Germinal center (tissue), 1 donor: ENCODE measurements around the gene DCPS.
"Not testable (repeated sequence)": the region's sequence is repeated elsewhere in the genome, so short reads cannot be mapped to it uniquely, and the experiment has no call there.

Source experiments
- DNase-seq: peaks from one replicate; pipeline ENCODE4 v3.0.0; 2012; ENCODE audit warnings: mixed read lengths, low spot score

DCPS gene

GRCh38 chr11:126362879-126363655, 59.2 kb downstream of the DCPS start:
- no peak for DNase-seq

GRCh38 chr11:126363706-126364248, 59.9 kb downstream of the DCPS start:
- DNase-seq: no peak

- not testable (repeated sequence) for DNase-seq
Observed at GRCh38 chr11:126364735-126365134, 60.9 kb downstream of the DCPS start.

GRCh38 chr11:126365508-126365907, 61.6 kb downstream of the DCPS start:
- not testable (repeated sequence) for DNase-seq

GRCh38 chr11:126366064-126366822, 62.4 kb downstream of the DCPS start:
- DNase-seq: no peak

- DNase-seq: not testable (repeated sequence)
Observed at GRCh38 chr11:126366823-126367654, 63.2 kb downstream of the DCPS start.

- DNase-seq: not testable (repeated sequence)
Observed at GRCh38 chr11:126367806-126368205, 63.9 kb downstream of the DCPS start.

GRCh38 chr11:126368336-126369119, 64.7 kb downstream of the DCPS start:
- not testable (repeated sequence) for DNase-seq

GRCh38 chr11:126370016-126370415, 66.2 kb downstream of the DCPS start:
- no peak for DNase-seq

GRCh38 chr11:126371595-126371994, 67.7 kb downstream of the DCPS start:
- DNase-seq: no peak

GRCh38 chr11:126373389-126374066, 69.7 kb downstream of the DCPS start:
- not testable (repeated sequence) for DNase-seq

- DNase-seq: not testable (repeated sequence)
Observed at GRCh38 chr11:126374562-126375300, 70.9 kb downstream of the DCPS start.

- no peak for DNase-seq
Observed at GRCh38 chr11:126375726-126376125, 71.9 kb downstream of the DCPS start.

GRCh38 chr11:126378763-126379162, 74.9 kb downstream of the DCPS start:
- no peak for DNase-seq

- DNase-seq: no peak
Observed at GRCh38 chr11:126380909-126381308, 77.0 kb downstream of the DCPS start.

- not testable (repeated sequence) for DNase-seq
Observed at GRCh38 chr11:126381960-126382359, 78.1 kb downstream of the DCPS start.

- not testable (repeated sequence) for DNase-seq
Observed at GRCh38 chr11:126382641-126383040, 78.8 kb downstream of the DCPS start.

- DNase-seq: no peak
Observed at GRCh38 chr11:126383339-126384335, 79.8 kb downstream of the DCPS start.
